Caco-2 (cell line): ENCODE data around the gene LEMD1. TPM values are rescaled to one million over a fixed set of nuclear protein-coding genes. Genes with fewer than 3 reads are reported as not detected.

ENCODE experiments used
- BruUV-seq: library from RNA; stranded (reverse); fragments of 400-500 nt; replicated peaks from 2 replicates; lab custom pipeline; 2021; lab: Mats Ljungman, UMichigan
- CTCF ChIA-PET: fragments of 300-600 bp; sonication (Branson Sonifier 250); formaldehyde crosslinking; loops from one replicate; lab custom pipeline; 2022; ENCODE audit warnings: antibody characterized with exemption; lab: Charles Lee
- POLR2A ChIA-PET: fragments of 300-600 bp; sonication (Branson Sonifier 250); formaldehyde crosslinking; loops from one replicate; lab custom pipeline; 2022; ENCODE audit warnings: antibody characterized with exemption; lab: Charles Lee
- DNase-seq, 2 experiments: peaks; one replicate each; pipeline versions ENCODE4 v3.0.0 to v3.0.0-alpha.2; 2020 to 2022
- H3K27me3 ChIP-seq: replicated peaks from 2 replicates; pipeline ENCODE4 v1.6.0; 2011; ENCODE audit warnings: low read length; ENCODE audit not compliant: control insufficient read depth, insufficient read depth
- H3K36me3 ChIP-seq: 2 replicates; pipeline ENCODE4 v1.5.1; 2011; ENCODE audit warnings: low read length; ENCODE audit not compliant: control insufficient read depth, insufficient read depth
- H3K4me1 ChIP-seq: fragments of 250-450 bp; sonication (Bioruptor Pico); 2 replicates; pipeline ENCODE4 v1.5.1; 2020; ENCODE audit warnings: mild to moderate bottlenecking
- H3K4me3 ChIP-seq: 2 replicates; pipeline ENCODE4 v1.5.1; 2011; ENCODE audit warnings: low read depth, mild to moderate bottlenecking, control low read depth, low read length
- H3K9me3 ChIP-seq: fragments of 250-450 bp; sonication (Bioruptor Pico); 2 replicates; pipeline ENCODE4 v1.5.1; 2020; ENCODE audit warnings: mild to moderate bottlenecking, moderate library complexity
- H3K27ac Mint-ChIP-seq: one replicate; pipeline ENCODE4 v1.8.0; 2022; ENCODE audit warnings: mixed read lengths; ENCODE audit not compliant: unreplicated experiment
- H3K27me3 Mint-ChIP-seq: one replicate; pipeline ENCODE4 v1.8.0; 2022; ENCODE audit warnings: mixed read lengths; ENCODE audit not compliant: insufficient read depth, unreplicated experiment
- H3K36me3 Mint-ChIP-seq: one replicate; pipeline ENCODE4 v1.8.0; 2022; ENCODE audit warnings: mild to moderate bottlenecking, mixed read lengths; ENCODE audit not compliant: insufficient read depth, unreplicated experiment
- H3K4me1 Mint-ChIP-seq: one replicate; pipeline ENCODE4 v1.8.0; 2022; ENCODE audit warnings: low read depth, mixed read lengths; ENCODE audit not compliant: unreplicated experiment
- H3K4me3 Mint-ChIP-seq: one replicate; pipeline ENCODE4 v1.8.0; 2022; ENCODE audit warnings: mild to moderate bottlenecking, moderate library complexity, mixed read lengths; ENCODE audit not compliant: unreplicated experiment
- H3K9me3 Mint-ChIP-seq: one replicate; pipeline ENCODE4 v1.8.0; 2022; ENCODE audit warnings: mixed read lengths; ENCODE audit not compliant: unreplicated experiment
- CTCF ChIP-seq, 2 experiments: fragments of 200-600 bp in 1 of 2; IDR thresholded peaks; 1 replicate in 1 of 2; 2 replicates in 1 of 2; pipeline versions ENCODE4 v1.5.1 to v1.8.0; 2011 to 2022; ENCODE audit warnings: antibody characterized with exemption in 1 of 2, control low read depth in 1 of 2, inconsistent platforms in 1 of 2, low read depth in 1 of 2, low read length in 1 of 2, mild to moderate bottlenecking in 1 of 2, moderate library complexity in 1 of 2; ENCODE audit not compliant: insufficient read depth in 1 of 2, severe bottlenecking in 1 of 2, unreplicated experiment in 1 of 2
- intact Hi-C: fragments of 100-400 bp; cut with micrococcal nuclease; formaldehyde crosslinking; loops from one replicate; pipeline ENCODE4 v1.10.0; 2022; ENCODE audit not compliant: unreplicated experiment
- microRNA-seq: library from miRNA; unstranded; fragments of <30 nt; microRNA quantifications from one replicate; pipeline ENCODE4 v1.2.0, GENCODE V29; 2022
- total RNA-seq: library from RNA; stranded (reverse); gene quantifications from 2 replicates; pipeline ENCODE4 v1.2.3, GENCODE V29; 2022

LEMD1 gene
- total RNA-seq, 1 experiment from 2014 or later, result not detected

- no peaks in the 10 kb centered on the region for H3K27me3 ChIP-seq
- H3K4me3 ChIP-seq, result no peak overlapping the region
- H3K9me3 Mint-ChIP-seq, result no peaks in the 10 kb centered on the region
- H3K27me3 Mint-ChIP-seq, result no peaks in the 10 kb centered on the region
- H3K4me3 Mint-ChIP-seq, result no peak overlapping the region
- intact Hi-C loops, result no loop called here
- H3K36me3 Mint-ChIP-seq, result no peaks in the 10 kb centered on the region
- TF ChIP-seq CTCF (IDR thresholded peaks at IDR 0.05; ENCODE audit: insufficient read depth in 1 of 2, low read depth in 1 of 2, low read length in 1 of 2, severe bottlenecking in 1 of 2, unreplicated experiment in 1 of 2), result no peak
- no peak for DNase-seq
- no peaks in the 10 kb centered on the region for H3K4me1 Mint-ChIP-seq
- CTCF ChIA-PET, result interaction anchor here (0.6 to 2.1 kb wide), 5 partner anchors 22 to 192 kb away, joined by 3 to 8 read pairs (median 4); no protein-coding TSS in a partner anchor
- H3K9me3 ChIP-seq, result no peaks in the 10 kb centered on the region
- POLR2A ChIA-PET, result no interaction called here
- H3K27ac Mint-ChIP-seq, result no peak overlapping the region
- no peaks in the 10 kb centered on the region for H3K36me3 ChIP-seq
- BruUV-seq, result no TSS peak
- H3K4me1 ChIP-seq, result no peaks in the 10 kb centered on the region
These were observed 89.7 kb downstream of the LEMD1 start for GRCh38 chr1:205332015-205332791.

Small RNA genes lying within 50 kb of the gene (microRNA-seq; reads per million reads assigned to microRNA genes)
- gene MIR135B, result 40.5 reads per million, percentile 64 among the genes with 10 or more reads in this experiment

Other genes starting within 250 kb of the LEMD1 start
- 6.2 and 6.3 TPM in 2 replicates for gene DSTYK, start 210.4 kb downstream of the LEMD1 start, total RNA-seq
- 0.60 and 0.91 TPM in 2 replicates for gene TMCC2, start 194.1 kb downstream of the LEMD1 start, total RNA-seq
- 25.7 and 27.0 TPM in 2 replicates for gene NUAK2, start 100.3 kb downstream of the LEMD1 start, total RNA-seq
- gene KLHDC8A, start 65.1 kb downstream of the LEMD1 start, total RNA-seq, result not detected in 2 replicates
- gene BLACAT1, start 34.0 kb upstream of the LEMD1 start, total RNA-seq, result 0.21 and 0.34 TPM in 2 replicates
- 17.0 and 18.5 TPM in 2 replicates for gene CDK18, start 82.6 kb upstream of the LEMD1 start, total RNA-seq
- gene ELK4, start 210.0 kb upstream of the LEMD1 start, total RNA-seq, result 14.4 and 16.9 TPM in 2 replicates